Glutamatergic neuron (in vitro differentiated cells): ENCODE data around the gene CLSTN3. TPM values are rescaled to one million over a fixed set of nuclear protein-coding genes. Genes with fewer than 3 reads are reported as not detected.

Source experiments
- DNase-seq: peaks from one replicate; pipeline ENCODE4 v3.0.0; 2022
- H3K27ac Mint-ChIP-seq: one replicate; pipeline ENCODE4 v1.8.0; 2020; ENCODE audit warnings: mild to moderate bottlenecking, mixed read lengths, inconsistent platforms; ENCODE audit not compliant: unreplicated experiment
- H3K27me3 Mint-ChIP-seq: one replicate; pipeline ENCODE4 v1.8.0; 2020; ENCODE audit warnings: mild to moderate bottlenecking, moderate library complexity, mixed read lengths, inconsistent platforms; ENCODE audit not compliant: unreplicated experiment
- H3K36me3 Mint-ChIP-seq: one replicate; pipeline ENCODE4 v1.8.0; 2020; ENCODE audit warnings: mild to moderate bottlenecking, mixed read lengths, inconsistent platforms; ENCODE audit not compliant: unreplicated experiment
- H3K4me1 Mint-ChIP-seq: one replicate; pipeline ENCODE4 v1.8.0; 2020; ENCODE audit warnings: mild to moderate bottlenecking, low read depth, mixed read lengths, inconsistent platforms; ENCODE audit not compliant: unreplicated experiment
- H3K4me3 Mint-ChIP-seq: one replicate; pipeline ENCODE4 v1.8.0; 2020; ENCODE audit warnings: mild to moderate bottlenecking, mixed read lengths, inconsistent platforms; ENCODE audit not compliant: unreplicated experiment
- H3K9me3 Mint-ChIP-seq: one replicate; pipeline ENCODE4 v1.8.0; 2020; ENCODE audit warnings: mild to moderate bottlenecking, moderate library complexity, mixed read lengths, inconsistent platforms; ENCODE audit not compliant: unreplicated experiment
- total RNA-seq: library from RNA; stranded (reverse); fragmentation: NEBNext Ultra II Directional; extraction: Animal tissue kit (Norgen Biotek cat#: 25700); gene quantifications from one replicate; pipeline ENCODE4 v1.2.1, GENCODE V29; 2021; ENCODE audit not compliant: unreplicated experiment
- TF ChIP-seq, protein P1 (sequence below): fragments of 200-600 bp; sonication (generic); IDR thresholded peaks from one replicate; pipeline ENCODE4 v1.5.0; 2021; ENCODE audit not compliant: partially characterized antibody, unreplicated experiment

The CLSTN3 gene
- total RNA-seq, 1 donor from 2014 or later, result 113 TPM

DNA sequence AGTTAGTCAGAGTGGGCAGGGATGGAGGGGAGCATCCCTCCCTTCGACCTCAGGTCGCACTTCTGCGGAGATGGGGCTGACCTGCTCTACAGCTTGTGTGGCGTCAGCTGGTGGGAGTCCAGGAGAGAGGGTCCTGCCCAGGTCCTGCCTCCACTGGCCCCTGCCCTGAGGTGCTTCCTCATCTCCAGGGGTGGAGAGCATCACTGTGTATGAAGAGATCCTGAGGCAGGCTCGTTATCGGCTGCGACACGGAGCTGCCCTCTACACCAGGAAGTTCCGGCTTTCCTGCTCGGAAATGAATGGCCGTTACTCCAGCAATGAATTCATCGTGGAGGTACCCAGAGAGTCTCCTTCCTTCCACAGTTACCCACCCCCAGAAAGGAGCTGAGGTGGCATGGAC lies 20.2 kb downstream of the CLSTN3 start:
- TF ChIP-seq, protein P1, sequence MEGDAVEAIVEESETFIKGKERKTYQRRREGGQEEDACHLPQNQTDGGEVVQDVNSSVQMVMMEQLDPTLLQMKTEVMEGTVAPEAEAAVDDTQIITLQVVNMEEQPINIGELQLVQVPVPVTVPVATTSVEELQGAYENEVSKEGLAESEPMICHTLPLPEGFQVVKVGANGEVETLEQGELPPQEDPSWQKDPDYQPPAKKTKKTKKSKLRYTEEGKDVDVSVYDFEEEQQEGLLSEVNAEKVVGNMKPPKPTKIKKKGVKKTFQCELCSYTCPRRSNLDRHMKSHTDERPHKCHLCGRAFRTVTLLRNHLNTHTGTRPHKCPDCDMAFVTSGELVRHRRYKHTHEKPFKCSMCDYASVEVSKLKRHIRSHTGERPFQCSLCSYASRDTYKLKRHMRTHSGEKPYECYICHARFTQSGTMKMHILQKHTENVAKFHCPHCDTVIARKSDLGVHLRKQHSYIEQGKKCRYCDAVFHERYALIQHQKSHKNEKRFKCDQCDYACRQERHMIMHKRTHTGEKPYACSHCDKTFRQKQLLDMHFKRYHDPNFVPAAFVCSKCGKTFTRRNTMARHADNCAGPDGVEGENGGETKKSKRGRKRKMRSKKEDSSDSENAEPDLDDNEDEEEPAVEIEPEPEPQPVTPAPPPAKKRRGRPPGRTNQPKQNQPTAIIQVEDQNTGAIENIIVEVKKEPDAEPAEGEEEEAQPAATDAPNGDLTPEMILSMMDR, result no peak
- no peaks in the 10 kb centered on the region for H3K4me1 Mint-ChIP-seq
- H3K4me3 Mint-ChIP-seq, result no peak overlapping the region
- no peak for DNase-seq
- peaks cover 5% of the 10 kb centered on the region for H3K27me3 Mint-ChIP-seq
- H3K36me3 Mint-ChIP-seq, result peaks cover 21% of the 10 kb centered on the region
- H3K27ac Mint-ChIP-seq, result no peak overlapping the region
- H3K9me3 Mint-ChIP-seq, result peaks cover 5% of the 10 kb centered on the region

DNA sequence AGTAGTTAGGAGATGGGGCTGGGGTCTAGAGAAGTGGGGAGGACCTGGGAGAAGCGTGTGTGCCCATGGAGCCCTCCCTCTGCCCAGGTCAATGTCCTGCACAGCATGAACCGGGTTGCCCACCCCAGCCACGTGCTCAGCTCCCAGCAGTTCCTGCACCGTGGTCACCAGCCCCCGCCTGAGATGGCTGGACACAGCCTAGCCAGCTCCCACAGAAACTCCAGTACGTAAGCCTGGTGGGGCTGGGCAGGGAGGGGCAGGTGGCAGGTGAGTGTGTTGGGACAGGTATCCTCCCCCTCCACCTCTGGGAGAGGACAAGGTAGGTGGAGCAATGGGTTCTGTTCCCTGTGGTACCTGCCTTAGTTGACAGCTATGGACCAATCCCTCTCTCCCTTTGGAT lies 20.7 kb downstream of the CLSTN3 start:
- Mint-ChIP-seq H3K4me3 (no peak overlapping the region), H3K27ac (no peak overlapping the region), H3K27me3 (peaks cover 1% of the 10 kb centered on the region), H3K9me3 (peaks cover 4% of the 10 kb centered on the region), H3K36me3 (peaks cover 19% of the 10 kb centered on the region), H3K4me1 (no peaks in the 10 kb centered on the region)
- TF ChIP-seq, protein P1, result no peak
- DNase-seq, result no peak

DNA sequence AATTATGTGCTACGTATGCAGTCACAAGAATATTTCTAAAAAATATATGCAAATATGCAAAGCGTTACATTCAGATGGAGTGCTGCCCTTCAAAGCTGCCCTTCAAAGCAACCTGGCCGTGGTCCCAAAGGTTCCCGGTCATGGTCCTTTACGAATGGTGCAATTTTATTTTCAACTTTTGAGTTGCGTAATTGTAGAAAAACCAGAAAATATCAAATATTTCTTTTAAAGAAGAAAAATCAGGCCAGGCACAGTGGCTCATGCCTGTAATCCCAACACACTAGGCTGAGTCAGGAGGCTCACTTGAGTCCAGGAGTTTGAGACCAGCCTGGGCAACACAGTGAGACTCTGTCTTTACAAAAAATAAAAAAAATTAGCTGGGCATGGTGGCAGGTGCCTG lies 21.4 kb downstream of the CLSTN3 start:
- TF ChIP-seq, protein P1, result no peak
- Mint-ChIP-seq H3K9me3 (peaks cover 4% of the 10 kb centered on the region), H3K36me3 (peaks cover 17% of the 10 kb centered on the region), H3K27ac (no peak overlapping the region), H3K4me1 (no peaks in the 10 kb centered on the region), H3K4me3 (no peak overlapping the region), H3K27me3 (no peaks in the 10 kb centered on the region)
- DNase-seq, result no peak

DNA sequence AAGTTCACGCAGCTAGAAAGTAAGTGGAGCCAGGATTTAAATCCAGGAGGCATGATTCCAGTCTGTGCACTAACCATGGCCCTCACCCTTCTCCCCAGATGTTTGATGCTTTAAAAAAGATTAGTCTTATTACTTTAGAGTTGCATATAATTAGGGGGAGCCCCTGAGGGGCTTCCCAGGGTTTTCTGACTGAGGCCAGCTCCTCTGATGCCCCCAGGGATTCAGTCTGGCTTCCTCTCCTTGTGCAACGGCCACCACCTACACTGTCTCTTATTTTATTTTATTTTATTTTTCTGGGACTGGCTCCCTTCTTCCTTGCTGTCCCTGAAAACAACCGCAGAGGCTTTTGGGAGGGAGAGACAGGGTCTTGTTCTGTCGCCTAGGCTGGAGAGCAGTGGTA lies 22.6 kb downstream of the CLSTN3 start:
- TF ChIP-seq, protein P1, result no peak
- no peak overlapping the region for H3K4me3 Mint-ChIP-seq
- no peak for DNase-seq
- H3K4me1 Mint-ChIP-seq, result no peaks in the 10 kb centered on the region
- no peak overlapping the region for H3K27ac Mint-ChIP-seq
- H3K27me3 Mint-ChIP-seq, result peaks cover 2% of the 10 kb centered on the region
- peaks cover 17% of the 10 kb centered on the region for H3K36me3 Mint-ChIP-seq
- H3K9me3 Mint-ChIP-seq, result peaks cover 6% of the 10 kb centered on the region

DNA sequence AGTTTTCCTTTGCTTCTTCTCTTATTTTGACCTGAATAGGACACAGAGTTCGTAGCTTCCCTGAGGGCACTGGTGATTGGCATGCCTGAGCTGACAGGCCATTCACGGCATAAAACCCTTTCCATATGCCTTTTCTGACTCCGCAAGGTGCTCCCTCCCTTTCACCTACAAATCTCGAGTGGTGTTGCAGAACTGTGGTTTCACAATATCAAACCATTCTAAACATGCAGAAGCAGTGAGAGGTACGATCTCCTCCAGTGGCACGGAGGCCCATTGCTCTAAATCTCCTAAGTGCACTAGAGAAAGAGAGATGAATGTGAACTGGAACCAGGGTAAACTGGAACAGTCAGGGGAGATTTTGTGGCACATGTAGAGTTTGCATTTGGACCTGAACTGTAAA lies 23.9 kb downstream of the CLSTN3 start:
- peaks cover 17% of the 10 kb centered on the region for H3K36me3 Mint-ChIP-seq
- H3K9me3 Mint-ChIP-seq, result peaks cover 5% of the 10 kb centered on the region
- peak overlapping the region; percentile 2 for H3K27ac Mint-ChIP-seq
- H3K4me3 Mint-ChIP-seq, result peak overlapping the region; percentile 13
- no peaks in the 10 kb centered on the region for H3K4me1 Mint-ChIP-seq
- no peak for DNase-seq
- peaks cover 2% of the 10 kb centered on the region for H3K27me3 Mint-ChIP-seq
- TF ChIP-seq, protein P1, result no peak
